CD4-positive, alpha-beta T cell treated with Interleukin-12 subunit alpha and Interleukin-12 subunit beta, for 1 hour (primary cell): ENCODE data around the gene DZIP3.
A peak's percentile ranks its signal among the peaks of the same experiment; 100 is the strongest.

ENCODE experiments used
- DNase-seq: peaks from one replicate; pipeline ENCODE4 v3.0.0-alpha.2; 2020

Gene DZIP3

GRCh38 chr3:108589081-108589997 is at the start of gene DZIP3, which contains the start of gene CIP2A:
TSS of gene DZIP3 (plus strand) at chr3:108589722. CDS start at chr3:108605407, 15,685 bp downstream.
TSS of gene CIP2A (minus strand) at chr3:108589438. CDS start at chr3:108589375, 63 bp downstream.
- DNase-seq: peak; percentile 87

GRCh38 chr3:108546247-108546646 is 43.3 kb upstream of the DZIP3 start:
- DNase-seq: no peak

GRCh38 chr3:108546692-108547091 is 42.8 kb upstream of the DZIP3 start:
- DNase-seq: no peak

- DNase-seq: no peak
Observed at GRCh38 chr3:108548304-108548703, 41.2 kb upstream of the DZIP3 start.

GRCh38 chr3:108548886-108549285 is 40.6 kb upstream of the DZIP3 start:
- no peak for DNase-seq

- DNase-seq: peak; percentile 59
Observed at GRCh38 chr3:108552267-108553159, 37.0 kb upstream of the DZIP3 start.

GRCh38 chr3:108554229-108554628 is 35.3 kb upstream of the DZIP3 start:
- DNase-seq: no peak

GRCh38 chr3:108554913-108555571 is 34.5 kb upstream of the DZIP3 start:
- no peak for DNase-seq

- DNase-seq: no peak
Observed at GRCh38 chr3:108555966-108556581, 33.4 kb upstream of the DZIP3 start.

GRCh38 chr3:108562565-108562964 is 27.0 kb upstream of the DZIP3 start:
- DNase-seq: no peak

- no peak for DNase-seq
Observed at GRCh38 chr3:108564564-108564963, 25.0 kb upstream of the DZIP3 start.

- no peak for DNase-seq
Observed at GRCh38 chr3:108565506-108565905, 24.0 kb upstream of the DZIP3 start.

- no peak for DNase-seq
Observed at GRCh38 chr3:108566599-108566998, 22.9 kb upstream of the DZIP3 start.

- no peak for DNase-seq
Observed at GRCh38 chr3:108569336-108569735, 20.2 kb upstream of the DZIP3 start.

- no peak for DNase-seq
Observed at GRCh38 chr3:108578064-108578463, 11.5 kb upstream of the DZIP3 start.

- DNase-seq: no peak
Observed at GRCh38 chr3:108588601-108589000, 921 bp upstream of the DZIP3 start.

- no peak for DNase-seq
Observed at GRCh38 chr3:108589998-108590323, 439 bp downstream of the DZIP3 start.

GRCh38 chr3:108590460-108590859 is 938 bp downstream of the DZIP3 start:
- DNase-seq: peak; percentile 31

GRCh38 chr3:108595321-108595720 is 5.8 kb downstream of the DZIP3 start:
- DNase-seq: no peak

- DNase-seq: no peak
Observed at GRCh38 chr3:108598375-108598774, 8.9 kb downstream of the DZIP3 start.

- no peak for DNase-seq
Observed at GRCh38 chr3:108599677-108600409, 10.3 kb downstream of the DZIP3 start.
